Spleen (tissue), 11 donors: ENCODE measurements around the gene SLC6A8. TPM values are rescaled to one million over a fixed set of nuclear protein-coding genes. Genes with fewer than 3 reads are reported as not detected.

Source experiments
- DNase-seq: peaks from one replicate; pipeline ENCODE4 v3.0.0-alpha.2; 2020
- H3K27ac ChIP-seq, 8 donors: fragments of 200-600 bp; sonication (generic) in 7 of 8; 1 replicate in 4 of 8; 2 replicates in 4 of 8; pipeline versions ENCODE4 v1.5.0 to v1.8.0; 2016 to 2021; ENCODE audit warnings: inconsistent platforms in 4 of 8, mild to moderate bottlenecking in 4 of 8, moderate library complexity in 1 of 8
- H3K27me3 ChIP-seq, 7 donors: fragments of 200-600 bp; sonication (generic) in 6 of 7; replicated peaks in 1 of 7; 1 replicate in 4 of 7; 2 replicates in 3 of 7; pipeline versions ENCODE4 v1.5.0 to v1.8.0; 2016 to 2021; ENCODE audit warnings: inconsistent platforms in 3 of 7, mild to moderate bottlenecking in 1 of 7
- H3K36me3 ChIP-seq, 6 donors: fragments of 200-600 bp; sonication (generic) in 5 of 6; 1 replicate in 4 of 6; 2 replicates in 2 of 6; pipeline versions ENCODE4 v1.5.0 to v1.8.0; 2016 to 2021; ENCODE audit warnings: inconsistent platforms in 2 of 6
- H3K4me1 ChIP-seq, 6 donors: fragments of 200-600 bp; sonication (generic) in 5 of 6; 1 replicate in 3 of 6; 2 replicates in 3 of 6; pipeline versions ENCODE4 v1.5.0 to v1.8.0; 2016 to 2021; ENCODE audit warnings: inconsistent platforms in 3 of 6
- H3K4me3 ChIP-seq, 8 donors: fragments of 200-600 bp; sonication (generic) in 7 of 8; 1 replicate in 4 of 8; 2 replicates in 4 of 8; pipeline versions ENCODE4 v1.5.0 to v1.8.0; 2016 to 2021; ENCODE audit warnings: inconsistent platforms in 4 of 8, mild to moderate bottlenecking in 4 of 8, moderate library complexity in 2 of 8
- H3K9me3 ChIP-seq, 8 donors: fragments of 200-600 bp; sonication (generic) in 7 of 8; 1 replicate in 4 of 8; 2 replicates in 4 of 8; pipeline versions ENCODE4 v1.5.0 to v1.8.0; 2016 to 2021; ENCODE audit warnings: inconsistent platforms in 4 of 8
- CTCF ChIP-seq, 11 experiments: fragments of 200-600 bp in 7 of 11; fragments of 450-650 bp in 4 of 11; sonication (generic) in 4 of 11; IDR thresholded peaks in 8 of 11; conservative IDR thresholded peaks in 3 of 11; 1 replicate in 7 of 11; 2 replicates in 4 of 11; pipeline versions ENCODE4 v1.4.0 to v1.8.0; 2016 to 2021; ENCODE audit warnings: antibody characterized with exemption in 11 of 11, inconsistent platforms in 4 of 11, mild to moderate bottlenecking in 1 of 11
- POLR2A ChIP-seq, 3 donors: fragments of 450-650 bp; IDR thresholded peaks; one replicate each; pipeline ENCODE4 v1.5.1; 2017; ENCODE audit warnings: antibody characterized with exemption in 3 of 3, mild to moderate bottlenecking in 1 of 3
- POLR2AphosphoS5 ChIP-seq, 3 donors: sonication (generic); formaldehyde crosslinking; IDR thresholded peaks; one replicate each; pipeline ENCODE4 v1.5.1; 2017; ENCODE audit warnings: antibody characterized with exemption in 3 of 3
- WGBS, 5 donors: extraction: QIAGEN DNeasy Blood & Tissue Kit in 3 of 5; methylation state at CpG; one replicate each; pipeline versions ENCODE4 v1.1.5 to v1.1.7; 2013 to 2018; 5-methylcytosine and 5-hydroxymethylcytosine counted together
- intact Hi-C: fragments of 100-400 bp; cut with DNase I; formaldehyde crosslinking; loops from one replicate; pipeline ENCODE4 v1.15.0; 2023; ENCODE audit warnings: low total_unique reads
- polyA plus RNA-seq, 3 donors: library from polyadenylated mRNA; stranded (reverse); fragments of 200-250 nt; gene quantifications; one replicate each; pipeline ENCODE4 v1.2.1, GENCODE V29; 2013
- total RNA-seq, 7 donors: library from RNA; depleted of rRNA in 3 of 7; stranded (reverse); fragments of >200 nt in 3 of 7; fragmentation: NEBNext Ultra II Directional in 4 of 7; extraction: Animal tissue kit (Norgen Biotek cat#: 25700) in 4 of 7; gene quantifications; one replicate each; pipeline versions ENCODE4 v1.1.0 to v1.2.1, GENCODE V29; 2016 to 2021
- donor health status: healthy with polysubstance abuse.
- donor health status: DM: no; HTN: no; CAD: no; lungs with moderate emphysema.
- donor health status: DM: no; HTN: no; CAD: no.
- donor health status: Bipolar disorder and iron deficiency.
- donor health status: healthy.
- donor health status: DM: no; HTN: no; CAD: no.
- donor health status: DM: yes; HTN: yes; CAD: no.

The SLC6A8 gene
- total and polyA plus RNA-seq, 10 donors, result 3.2 to 72.9 (median 9.6) TPM

DNA sequence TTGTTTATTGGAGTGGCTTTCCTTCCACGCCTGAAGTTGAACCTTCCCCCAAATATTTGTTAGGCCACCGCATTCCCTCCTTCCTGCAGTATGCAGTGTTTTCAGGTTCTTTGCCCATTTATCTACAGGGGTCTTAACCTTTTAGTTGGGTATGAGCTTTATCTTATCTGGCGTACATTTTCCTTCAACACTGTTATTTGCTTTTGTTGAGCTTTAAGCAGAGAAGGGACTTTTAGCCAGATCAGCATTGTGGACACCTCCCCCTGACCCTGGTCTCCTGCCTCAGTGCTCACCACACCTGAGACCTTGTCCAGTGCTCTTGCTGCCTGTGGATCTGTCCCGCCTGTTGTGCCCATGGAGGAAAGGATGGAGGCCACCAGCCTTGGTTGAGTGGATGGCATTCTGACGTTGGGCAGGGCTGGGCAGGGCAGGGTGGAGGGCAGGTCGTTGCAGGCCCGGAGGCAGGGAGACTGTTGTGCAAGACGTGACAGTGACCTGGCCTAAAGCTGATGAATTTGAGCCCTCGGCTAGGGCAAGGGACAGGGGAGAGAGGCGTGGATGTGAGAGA, 41.7 kb upstream of the SLC6A8 start:
- DNase-seq, result peak; percentile 51
- TF ChIP-seq POLR2AphosphoS5 (IDR thresholded peaks at IDR 0.05), result no peak
- no peak for TF ChIP-seq POLR2A (IDR thresholded peaks at IDR 0.05)
- no peak for TF ChIP-seq CTCF (IDR thresholded peaks at IDR 0.05 in 8 of 11, conservative IDR thresholded peaks at IDR 0.05 in 3 of 11)
- intact Hi-C loops, result no loop called here
- H3K27ac ChIP-seq, result no peak overlapping the region
- no peaks in the 10 kb centered on the region for H3K9me3 ChIP-seq
- no peak overlapping the region for H3K4me3 ChIP-seq
- no peaks in the 10 kb centered on the region for H3K36me3 ChIP-seq
- peaks cover 0 to 88% (median 78%) of the 10 kb centered on the region in 7 donors for H3K27me3 ChIP-seq
- 64 to 77% (median 67%) methylated on average over 10 of the region's 10 CpGs for WGBS, 5 donors
- H3K4me1 ChIP-seq, result peaks cover 4 to 50% (median 35%) of the 10 kb centered on the region in 6 donors

GRCh38 chrX:153646620-153647373, 40.9 kb upstream of the SLC6A8 start, which contains the start of gene DUSP9:
Gene DUSP9 (plus strand): TSS chrX:153647203. CDS start chrX:153647954, 751 bp downstream.
- peak within 1 kb of the TSS in 6 of 8 donors; percentile 6 to 59 (median 17) for H3K4me3 ChIP-seq
- H3K9me3 ChIP-seq, result no peaks in the 10 kb centered on the region
- H3K36me3 ChIP-seq, result no peaks in the 10 kb centered on the region
- peaks cover 0 to 80% (median 71%) of the 10 kb centered on the region in 7 donors for H3K27me3 ChIP-seq
- 3 to 37% (median 23%) methylated on average over 9 to 53 of the region's 53 CpGs for WGBS, 5 donors
- peaks cover 4 to 42% (median 32%) of the 10 kb centered on the region in 6 donors for H3K4me1 ChIP-seq
- DNase-seq, result peak; percentile 76
- intact Hi-C loops, result no loop called here
- TF ChIP-seq POLR2AphosphoS5 (IDR thresholded peaks at IDR 0.05), result no peak
- TF ChIP-seq POLR2A (IDR thresholded peaks at IDR 0.05), result no peak
- TF ChIP-seq CTCF (IDR thresholded peaks at IDR 0.05 in 8 of 11, conservative IDR thresholded peaks at IDR 0.05 in 3 of 11), result no peak
- no peak within 1 kb of the TSS for H3K27ac ChIP-seq

- peaks cover 0 to 33% (median 23%) of the 10 kb centered on the region in 6 donors for H3K4me1 ChIP-seq
- H3K9me3 ChIP-seq, result no peaks in the 10 kb centered on the region
- peaks cover 0 to 71% (median 62%) of the 10 kb centered on the region in 7 donors for H3K27me3 ChIP-seq
- no peak overlapping the region for H3K27ac ChIP-seq
- no peaks in the 10 kb centered on the region for H3K36me3 ChIP-seq
- TF ChIP-seq CTCF (IDR thresholded peaks at IDR 0.05 in 8 of 11, conservative IDR thresholded peaks at IDR 0.05 in 3 of 11) (no peak), POLR2A (IDR thresholded peaks at IDR 0.05) (no peak), POLR2AphosphoS5 (IDR thresholded peaks at IDR 0.05) (no peak)
- DNase-seq, result peak; percentile 70
- 9 to 46% (median 24%) methylated on average over 31 to 85 of the region's 85 CpGs; no CpG with 5 or more reads in 1 of the 5 donors for WGBS, 5 donors
- intact Hi-C loops, result no loop called here
- peak overlapping the region in 5 of 8 donors; percentile 10 to 59 (median 21) for H3K4me3 ChIP-seq
Observed at GRCh38 chrX:153647461-153648357, 40.0 kb upstream of the SLC6A8 start.
